Activated CD4-positive, alpha-beta T cell treated with anti-CD3 and anti-CD28 coated beads, Interleukin-10, Interleukin-2, amounts not matched to agents 100 ng/mL and 50 ng/mL, durations not matched to agents 16 hours and 8 hours (primary cell): ENCODE data around the gene ASAP2.
A peak's percentile ranks its signal among the peaks of the same experiment; 100 is the strongest.

Experiments
- DNase-seq: peaks from one replicate; pipeline ENCODE4 v3.0.0-alpha.2; 2020

ASAP2 gene

GRCh38 chr2:9445089-9445488 is 238.5 kb downstream of the ASAP2 start:
- DNase-seq, result peak; percentile 36

- DNase-seq, result no peak
Observed at GRCh38 chr2:9451231-9451630, 244.6 kb downstream of the ASAP2 start.
